HG02840 (cell line): ENCODE results near the gene LBR.

Source experiments
- ATAC-seq: cut with Tn5 transposase; IDR thresholded peaks from one replicate; pipeline ENCODE4 v1.9.1; 2021; ENCODE audit warnings: mild to moderate bottlenecking, moderate library complexity, moderate number of reproducible peaks; ENCODE audit not compliant: unreplicated experiment, low FRiP score

The LBR gene

DNA sequence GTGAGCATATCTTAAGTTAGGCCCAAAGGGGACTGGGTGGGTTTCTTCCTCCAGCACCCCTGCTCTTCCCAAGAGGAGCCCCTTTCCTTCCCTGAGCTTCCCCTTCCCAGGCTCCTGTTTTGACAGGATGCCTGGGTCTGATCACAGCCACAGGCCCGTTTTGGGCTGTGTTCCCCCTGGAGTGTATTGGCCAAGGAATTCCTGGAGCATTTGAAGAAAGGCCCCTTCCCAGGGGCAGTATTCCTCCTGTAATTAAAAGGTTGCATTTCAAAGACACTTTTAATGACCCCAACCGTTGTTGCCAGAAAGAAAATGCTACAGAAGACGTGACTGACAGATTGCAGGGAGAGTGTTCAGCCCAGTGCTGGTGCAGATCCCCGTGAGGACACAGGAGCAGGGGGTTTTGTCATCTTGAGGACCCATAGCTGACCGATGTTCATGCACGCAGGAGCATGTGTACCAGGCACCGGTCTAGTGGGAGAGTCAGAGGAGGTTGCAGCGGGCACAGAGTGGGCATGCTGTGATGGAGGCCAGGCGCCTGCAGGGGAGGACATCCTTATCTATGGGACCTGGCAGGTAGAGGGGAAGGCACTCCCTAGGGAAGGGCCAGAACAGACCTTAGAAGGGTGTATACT lies 19.3 kb upstream of the LBR start:
- ATAC-seq: no peak

DNA sequence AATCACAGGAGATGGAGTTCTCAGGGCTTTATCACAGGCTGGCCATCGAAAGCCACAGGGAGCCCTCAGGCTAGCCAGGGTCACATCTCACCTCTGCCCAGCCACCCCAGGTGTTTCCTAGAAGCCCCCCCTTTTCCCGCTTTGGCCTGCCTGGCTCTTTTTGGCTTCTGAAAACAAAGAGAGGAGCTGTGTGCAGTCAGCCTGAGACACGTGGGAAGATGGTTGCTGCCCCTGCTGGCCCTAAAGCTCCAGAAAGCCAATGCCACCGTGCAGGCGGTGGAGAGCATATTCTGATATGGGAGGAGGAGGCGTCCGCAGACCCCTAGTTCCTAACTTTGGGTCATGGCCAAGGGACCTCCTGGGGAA lies 18.7 kb upstream of the LBR start:
- ATAC-seq: no peak

- no peak for ATAC-seq
Observed at GRCh38 chr1:225445639-225446594, 18.1 kb upstream of the LBR start.

DNA sequence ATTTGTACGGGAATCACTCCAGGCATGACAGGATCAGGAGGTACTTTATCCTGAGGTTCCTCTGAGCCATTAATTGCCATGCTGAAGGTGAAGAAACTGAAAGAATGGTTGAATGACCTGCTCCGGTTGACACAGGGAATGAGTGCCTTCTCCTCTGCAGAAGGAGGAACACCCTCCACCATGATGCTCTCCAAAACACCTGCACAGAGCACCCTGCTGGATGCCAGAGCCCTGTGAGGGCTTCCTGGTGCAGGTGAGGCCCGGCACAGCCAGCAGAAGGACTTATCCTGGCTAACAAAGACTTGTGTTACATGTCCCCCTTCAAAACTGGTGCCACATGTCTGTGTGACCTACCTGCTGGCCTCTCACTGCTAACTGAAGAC lies 14.3 kb upstream of the LBR start:
- no peak for ATAC-seq

DNA sequence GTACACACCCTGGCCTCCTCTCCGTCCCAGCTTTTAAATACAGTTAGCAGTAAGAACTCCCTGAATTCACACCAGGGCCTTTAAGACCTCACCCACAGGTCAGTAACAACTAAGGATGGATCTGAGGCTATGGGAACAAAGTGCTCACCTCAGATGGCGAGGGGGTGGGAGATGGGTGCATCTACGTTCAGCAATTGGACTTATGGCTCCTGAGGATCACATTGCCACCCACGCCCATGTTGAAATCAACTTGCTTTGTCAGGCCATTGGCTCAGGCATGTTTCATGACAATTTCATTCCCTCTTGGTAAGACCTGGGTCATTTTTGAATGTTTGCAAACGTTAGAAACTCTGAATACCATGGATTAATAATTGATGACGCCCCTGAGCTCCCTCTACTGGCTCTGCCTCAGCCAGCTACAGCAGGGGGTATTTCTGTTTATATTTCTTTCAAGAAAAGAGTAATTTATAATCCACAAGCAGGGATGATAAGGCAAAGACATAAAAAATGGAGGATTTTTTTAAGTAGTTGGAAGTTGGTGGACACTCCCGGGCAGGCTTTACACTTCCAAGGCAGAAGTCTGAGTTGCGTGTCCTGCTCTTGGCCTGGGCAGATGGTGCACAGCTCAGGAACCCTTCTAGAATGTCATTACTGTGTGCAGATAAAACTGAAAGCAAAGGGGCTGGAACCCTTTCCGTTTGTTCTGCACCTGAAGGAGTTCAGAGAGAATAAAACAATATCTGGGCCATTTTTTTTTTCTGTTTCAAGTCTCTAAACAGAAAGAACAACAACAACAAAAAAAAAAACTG lies 13.7 kb upstream of the LBR start:
- ATAC-seq: peak; percentile 53

- no peak for ATAC-seq
Observed at GRCh38 chr1:225440380-225441221, 12.8 kb upstream of the LBR start.

- ATAC-seq: no peak
Observed at GRCh38 chr1:225437710-225438437, 10.0 kb upstream of the LBR start.

DNA sequence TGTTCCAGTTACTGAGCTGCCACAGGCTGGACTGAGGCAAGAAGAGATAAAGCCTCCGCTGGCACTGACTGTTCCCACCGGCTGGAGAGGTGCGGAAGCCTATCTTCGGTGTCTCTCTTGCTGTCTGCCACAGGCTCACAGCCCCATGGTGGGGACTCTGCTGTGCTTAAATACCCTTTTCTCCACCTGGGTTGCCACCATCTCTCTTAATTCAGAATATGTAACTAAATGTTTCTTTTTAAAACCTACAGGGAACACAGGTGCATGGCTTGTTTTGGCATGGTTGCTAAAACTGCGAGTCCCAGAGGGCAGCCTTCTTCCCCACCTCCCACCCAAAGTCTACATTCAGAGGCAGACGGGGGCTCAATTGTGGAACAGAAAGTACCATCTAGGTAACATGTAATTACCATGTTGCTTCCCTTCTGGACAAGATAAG lies 8.1 kb upstream of the LBR start:
- peak; percentile 62 for ATAC-seq

- no peak for ATAC-seq
Observed at GRCh38 chr1:225435487-225435886, 7.6 kb upstream of the LBR start.

DNA sequence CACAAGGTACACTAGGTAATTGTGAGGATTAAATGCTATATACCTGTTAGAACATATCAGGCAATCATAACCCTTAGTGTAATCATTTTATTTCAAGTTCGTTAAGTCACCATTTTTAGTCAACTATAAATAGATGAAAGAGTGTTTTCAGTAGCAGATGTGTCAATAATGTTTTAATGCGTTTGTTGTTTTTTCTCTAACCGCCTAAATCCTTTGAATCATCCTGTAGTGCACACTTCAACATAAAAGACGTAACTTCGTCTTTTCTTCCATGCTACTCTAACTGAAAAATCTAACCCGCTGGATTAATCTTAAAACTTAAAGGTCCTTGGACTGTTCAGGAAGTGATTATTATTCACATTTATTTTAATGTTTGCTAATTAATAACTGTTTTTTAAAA lies 7.2 kb upstream of the LBR start:
- no peak for ATAC-seq

DNA sequence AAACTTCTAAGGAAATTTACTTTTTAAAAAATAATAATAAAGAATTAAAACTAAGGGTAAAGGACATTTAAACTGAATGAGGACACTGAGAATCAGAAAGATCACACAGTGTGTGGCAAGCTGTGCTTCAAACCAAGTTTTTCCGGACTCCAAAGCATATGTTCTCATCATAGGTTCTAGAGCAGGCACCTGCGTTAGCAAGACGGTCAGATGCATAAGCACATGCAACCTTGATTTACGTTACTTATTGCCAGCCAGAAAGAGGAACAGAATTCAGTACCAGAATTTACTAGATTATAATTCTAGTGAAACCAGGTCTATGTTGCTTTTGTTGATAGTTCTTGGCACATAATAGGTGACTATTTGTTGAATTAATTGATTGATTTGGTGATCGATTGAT lies 6.2 kb upstream of the LBR start:
- no peak for ATAC-seq

DNA sequence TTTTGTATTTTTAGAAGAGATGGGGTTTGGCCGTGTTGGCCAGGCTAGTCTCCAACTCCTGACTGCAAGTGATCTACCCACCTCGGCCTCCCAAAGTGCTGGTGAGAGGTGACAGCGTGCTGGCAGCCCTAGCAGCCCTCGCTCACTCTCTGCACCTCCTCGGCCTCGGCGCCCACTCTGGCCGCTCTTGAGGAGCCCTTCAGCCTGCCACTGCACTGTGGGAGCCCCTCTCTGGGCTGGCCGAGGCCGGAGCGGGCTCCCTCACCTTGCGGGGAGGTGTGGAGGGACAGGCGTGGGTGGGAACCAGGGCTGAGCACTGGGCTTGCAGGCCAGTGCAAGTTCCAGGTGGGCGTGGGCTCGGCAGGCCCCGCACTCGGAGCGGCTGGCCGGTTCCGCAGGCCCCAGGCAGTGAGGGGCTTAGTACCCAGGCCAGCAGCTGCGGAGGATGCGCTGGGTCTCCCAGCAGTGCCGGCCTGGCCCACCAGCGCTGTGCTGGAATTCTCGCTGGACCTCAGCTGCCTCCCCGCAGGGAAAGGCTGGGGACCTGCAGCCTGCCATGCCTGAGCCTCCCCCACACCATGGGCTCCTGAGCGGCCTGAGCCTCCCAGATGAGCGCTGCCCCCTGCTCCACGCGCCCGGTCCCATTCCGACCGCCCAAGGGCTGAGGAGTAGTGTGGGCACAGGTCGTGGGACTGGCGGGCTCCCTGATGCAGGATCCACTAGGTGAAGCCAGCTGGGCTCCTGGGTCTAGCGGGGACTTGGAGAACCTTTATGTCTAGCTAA lies 3.4 kb upstream of the LBR start:
- no peak for ATAC-seq

- no peak for ATAC-seq
Observed at GRCh38 chr1:225430301-225430700, 2.5 kb upstream of the LBR start.

GRCh38 chr1:225428881-225429455 lies 1.1 kb upstream of the LBR start:
- no peak for ATAC-seq

GRCh38 chr1:225428068-225428880 lies 436 bp upstream of the LBR start:
- ATAC-seq: peak; percentile 86

- ATAC-seq: no peak
Observed at GRCh38 chr1:225426395-225427234, 1.2 kb downstream of the LBR start.
